Adipocyte (in vitro differentiated cells): Measurements from ENCODE around the gene PHF2.

ENCODE experiments used
- DNase-seq: peaks from one replicate; pipeline ENCODE4 v3.0.0-alpha.2; 2015; ENCODE audit warnings: low read depth
- H3K27me3 ChIP-seq: replicated peaks from 2 replicates; pipeline ENCODE4 v1.7.0; 2013; ENCODE audit warnings: mild to moderate bottlenecking, low read length, moderate library complexity; ENCODE audit not compliant: control insufficient read depth, insufficient read depth
- H3K36me3 ChIP-seq: 2 replicates; pipeline ENCODE4 v1.7.0; 2013; ENCODE audit warnings: low read length, mild to moderate bottlenecking, moderate library complexity; ENCODE audit not compliant: control insufficient read depth, insufficient read depth, severe bottlenecking
- H3K4me1 ChIP-seq: 2 replicates; pipeline ENCODE4 v1.7.0; 2013; ENCODE audit warnings: mild to moderate bottlenecking, low read length, moderate library complexity; ENCODE audit not compliant: control insufficient read depth, insufficient read depth
- H3K4me3 ChIP-seq: 2 replicates; pipeline ENCODE4 v1.7.0; 2013; ENCODE audit warnings: mild to moderate bottlenecking, low read length, moderate library complexity
- H3K9ac ChIP-seq: 2 replicates; pipeline ENCODE4 v1.7.0; 2013; ENCODE audit warnings: mild to moderate bottlenecking, low read length, moderate library complexity
- H3K9me3 ChIP-seq: 2 replicates; pipeline ENCODE4 v1.7.0; 2013; ENCODE audit warnings: mild to moderate bottlenecking, low read length, moderate library complexity; ENCODE audit not compliant: control insufficient read depth

Gene PHF2

GRCh38 chr9:93596399-93596798 is 20.0 kb downstream of the PHF2 start:
- Histone ChIP-seq H3K4me3 (no peak overlapping the region), H3K27me3 (no peaks in the 10 kb centered on the region), H3K36me3 (no peaks in the 10 kb centered on the region), H3K4me1 (peaks cover 7% of the 10 kb centered on the region), H3K9ac (no peak overlapping the region), H3K9me3 (no peaks in the 10 kb centered on the region)
- DNase-seq, result no peak

DNA sequence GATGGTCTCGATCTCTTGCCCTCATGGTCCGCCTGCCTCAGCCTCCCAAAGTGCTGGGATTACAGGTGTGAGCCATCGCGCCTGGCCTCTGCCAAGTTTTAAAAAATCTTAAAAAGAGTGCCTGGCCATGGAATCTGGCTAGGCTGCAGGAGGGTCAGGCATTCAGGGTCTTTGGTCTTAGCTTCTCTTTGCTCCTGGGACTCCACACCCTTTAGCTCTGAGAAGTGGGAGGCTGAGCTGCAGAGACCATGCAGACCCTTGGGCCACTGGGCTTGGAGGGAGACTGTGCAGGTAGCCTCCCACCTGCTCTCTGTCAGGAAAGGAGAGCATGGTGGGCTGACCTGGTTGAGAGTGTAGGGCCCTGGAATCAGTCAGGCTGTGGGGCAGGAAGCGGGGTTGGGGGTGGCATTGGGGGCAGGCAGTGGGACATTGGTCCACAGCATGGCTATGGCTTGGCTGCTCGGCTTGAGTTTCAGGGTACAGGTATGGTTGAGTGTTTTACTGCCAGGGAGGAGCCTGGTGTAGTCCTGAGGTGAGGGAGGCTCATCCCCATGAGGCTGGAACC is 20.8 kb downstream of the PHF2 start:
- DNase-seq, result no peak
- Histone ChIP-seq H3K9ac (no peak overlapping the region), H3K27me3 (no peaks in the 10 kb centered on the region), H3K36me3 (no peaks in the 10 kb centered on the region), H3K4me1 (peaks cover 7% of the 10 kb centered on the region), H3K4me3 (no peak overlapping the region), H3K9me3 (no peaks in the 10 kb centered on the region)

DNA sequence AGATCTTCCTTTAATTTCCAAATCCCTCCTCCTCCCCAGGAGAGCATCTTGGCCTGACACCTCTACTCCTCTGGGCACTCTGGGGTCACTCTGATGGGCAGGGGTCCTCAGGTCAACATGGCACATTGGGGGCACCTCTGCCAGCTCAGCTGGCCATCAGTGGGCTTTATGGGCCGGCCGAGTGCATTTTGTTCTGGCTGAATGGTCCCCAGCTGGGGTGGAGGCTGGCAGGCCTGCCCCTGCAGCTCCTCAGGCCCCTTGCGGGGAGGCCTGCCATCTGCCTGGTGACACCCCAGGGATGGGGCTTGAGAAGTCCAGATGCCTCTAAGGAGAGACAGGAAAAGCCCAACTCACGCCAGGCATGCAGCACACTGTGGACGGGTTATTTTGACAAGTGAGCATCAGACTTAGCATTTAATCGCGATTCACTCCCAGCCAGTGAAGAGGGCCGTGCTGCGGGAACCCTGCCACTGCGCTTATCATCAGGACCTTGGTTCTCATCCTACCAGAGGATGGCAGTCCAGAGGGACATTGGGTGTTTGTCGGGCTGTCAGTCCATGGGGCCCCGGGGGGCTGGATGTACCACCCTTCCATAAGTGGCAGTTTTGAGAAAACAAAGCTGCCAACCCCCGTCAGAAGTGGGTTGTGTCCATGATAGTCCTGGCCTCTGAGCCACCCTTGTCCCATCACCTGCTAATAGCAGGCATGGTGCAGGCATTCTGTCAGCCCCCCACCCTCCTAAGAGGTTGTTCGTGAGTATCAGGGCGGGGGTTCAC is 21.7 kb downstream of the PHF2 start:
- Histone ChIP-seq H3K9ac (no peak overlapping the region), H3K9me3 (no peaks in the 10 kb centered on the region), H3K4me3 (no peak overlapping the region), H3K27me3 (no peaks in the 10 kb centered on the region), H3K4me1 (peaks cover 7% of the 10 kb centered on the region), H3K36me3 (no peaks in the 10 kb centered on the region)
- no peak for DNase-seq

GRCh38 chr9:93598647-93599241 is 22.4 kb downstream of the PHF2 start:
- no peaks in the 10 kb centered on the region for H3K27me3 ChIP-seq
- H3K4me3 ChIP-seq, result no peak overlapping the region
- no peaks in the 10 kb centered on the region for H3K9me3 ChIP-seq
- H3K4me1 ChIP-seq, result peaks cover 7% of the 10 kb centered on the region
- no peak overlapping the region for H3K9ac ChIP-seq
- no peaks in the 10 kb centered on the region for H3K36me3 ChIP-seq
- no peak for DNase-seq

DNA sequence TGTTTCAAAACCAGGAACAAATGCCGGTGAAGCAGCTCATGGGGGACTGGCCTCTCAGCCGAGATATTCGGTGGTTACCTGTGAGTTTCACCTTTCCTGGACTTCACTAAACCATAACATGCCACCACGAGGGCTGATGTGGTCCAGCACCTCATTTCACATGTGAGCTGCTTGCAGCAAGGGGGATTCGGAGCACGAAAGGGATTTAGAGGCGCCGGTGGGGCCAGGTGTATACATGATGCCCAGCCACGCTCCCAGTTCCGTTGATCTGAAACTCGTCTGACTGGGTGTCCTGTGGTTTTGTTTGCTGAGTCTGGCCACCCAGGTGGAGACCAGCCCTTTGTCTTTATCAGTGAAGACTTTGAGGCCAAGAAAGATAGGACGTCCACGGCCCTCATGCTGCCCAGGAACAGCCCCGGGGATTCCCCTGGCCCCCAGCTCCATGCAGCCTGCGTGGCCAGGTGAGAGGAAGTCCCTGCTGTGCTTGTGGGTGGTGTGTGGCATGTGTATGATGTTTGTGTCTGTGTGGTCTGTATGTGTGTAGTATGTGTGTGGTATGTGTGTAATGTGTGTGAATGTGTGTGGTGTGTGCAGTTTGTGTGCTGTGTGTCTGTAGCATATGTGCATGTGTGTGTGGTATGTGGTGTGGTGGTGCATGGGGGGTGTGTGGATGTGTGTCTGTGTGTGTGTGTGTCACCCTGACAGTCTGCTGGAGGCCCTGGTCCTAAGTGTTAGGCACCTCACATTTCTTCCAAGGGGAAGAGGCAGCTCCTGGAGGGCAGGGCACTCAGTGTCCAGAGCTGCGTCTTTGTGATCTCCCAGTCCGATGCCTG is 23.4 kb downstream of the PHF2 start:
- H3K4me3 ChIP-seq, result no peak overlapping the region
- no peak for DNase-seq
- no peaks in the 10 kb centered on the region for H3K4me1 ChIP-seq
- no peak overlapping the region for H3K9ac ChIP-seq
- H3K9me3 ChIP-seq, result no peaks in the 10 kb centered on the region
- no peaks in the 10 kb centered on the region for H3K36me3 ChIP-seq
- no peaks in the 10 kb centered on the region for H3K27me3 ChIP-seq

GRCh38 chr9:93600504-93600903 is 24.1 kb downstream of the PHF2 start:
- no peaks in the 10 kb centered on the region for H3K27me3 ChIP-seq
- no peaks in the 10 kb centered on the region for H3K9me3 ChIP-seq
- DNase-seq, result no peak
- no peak overlapping the region for H3K4me3 ChIP-seq
- no peaks in the 10 kb centered on the region for H3K4me1 ChIP-seq
- no peaks in the 10 kb centered on the region for H3K36me3 ChIP-seq
- H3K9ac ChIP-seq, result no peak overlapping the region

- DNase-seq, result no peak
- no peaks in the 10 kb centered on the region for H3K4me1 ChIP-seq
Measured at GRCh38 chr9:93601063-93601462, 24.7 kb downstream of the PHF2 start.

GRCh38 chr9:93601666-93602065 is 25.3 kb downstream of the PHF2 start:
- H3K4me1 ChIP-seq, result no peaks in the 10 kb centered on the region
- H3K9ac ChIP-seq, result no peak overlapping the region
- H3K4me3 ChIP-seq, result no peak overlapping the region
- H3K9me3 ChIP-seq, result no peaks in the 10 kb centered on the region
- no peaks in the 10 kb centered on the region for H3K36me3 ChIP-seq
- no peak for DNase-seq
- no peaks in the 10 kb centered on the region for H3K27me3 ChIP-seq

More at GRCh38 chr9:93601063-93601462, 24.7 kb downstream of the PHF2 start:
- H3K9ac ChIP-seq, result no peak overlapping the region
- no peak overlapping the region for H3K4me3 ChIP-seq
- no peaks in the 10 kb centered on the region for H3K27me3 ChIP-seq
- H3K36me3 ChIP-seq, result no peaks in the 10 kb centered on the region
- H3K9me3 ChIP-seq, result no peaks in the 10 kb centered on the region

- H3K27me3 ChIP-seq, result no peaks in the 10 kb centered on the region
- H3K9ac ChIP-seq, result no peak overlapping the region
- no peaks in the 10 kb centered on the region for H3K36me3 ChIP-seq
- no peaks in the 10 kb centered on the region for H3K4me1 ChIP-seq
- no peak overlapping the region for H3K4me3 ChIP-seq
- DNase-seq, result no peak
- no peaks in the 10 kb centered on the region for H3K9me3 ChIP-seq
Measured at GRCh38 chr9:93603011-93603410, 26.6 kb downstream of the PHF2 start.

DNA sequence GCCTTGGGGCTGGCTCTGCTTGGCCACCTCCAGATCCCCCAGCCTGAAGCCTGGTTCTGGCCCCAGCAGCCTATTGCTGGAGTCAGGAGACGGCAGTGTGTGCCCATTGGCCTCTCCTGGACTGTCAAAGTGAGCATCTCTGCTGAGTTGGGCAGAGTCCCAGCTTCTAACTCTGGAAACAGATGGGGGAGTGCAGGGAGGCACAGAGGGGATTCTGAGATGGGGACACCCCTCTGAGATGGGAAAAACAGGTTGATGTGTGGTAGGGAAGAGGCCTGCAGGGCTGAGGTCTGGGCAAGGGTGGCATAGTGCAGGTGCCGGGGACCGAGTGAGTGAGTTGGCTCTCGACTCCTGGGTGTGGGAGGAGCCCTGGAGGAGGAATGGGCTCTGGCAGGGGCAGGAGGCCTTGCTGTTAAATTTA is 27.5 kb downstream of the PHF2 start:
- H3K4me1 ChIP-seq, result no peaks in the 10 kb centered on the region
- H3K4me3 ChIP-seq, result no peak overlapping the region
- H3K36me3 ChIP-seq, result no peaks in the 10 kb centered on the region
- DNase-seq, result no peak
- H3K9me3 ChIP-seq, result peaks cover under 1% of the 10 kb centered on the region
- no peaks in the 10 kb centered on the region for H3K27me3 ChIP-seq
- H3K9ac ChIP-seq, result no peak overlapping the region

- Histone ChIP-seq H3K4me3 (no peak overlapping the region), H3K27me3 (no peaks in the 10 kb centered on the region), H3K9me3 (peaks cover 19% of the 10 kb centered on the region), H3K9ac (no peak overlapping the region), H3K36me3 (no peaks in the 10 kb centered on the region), H3K4me1 (no peaks in the 10 kb centered on the region)
- DNase-seq, result no peak
Measured at GRCh38 chr9:93606187-93606586, 29.8 kb downstream of the PHF2 start.
